ENCODE data around the gene SERPINB6.

- TF ChIP-seq CTCF (IDR thresholded peaks at IDR 0.05) (no peak), EP300 (IDR thresholded peaks at IDR 0.05) (no peak)
Measured at GRCh38 chr6:2960935-2961334, 10.4 kb downstream of the SERPINB6 start.

All from tibial nerve (tissue), 4 donors.